VCaP (cell line): ENCODE results near the gene NDRG4.

Source experiments
- H3K27ac ChIP-seq: fragments of 450-650 bp; 2 replicates; pipeline ENCODE4 v1.5.1; 2017
- CTCF ChIP-seq: fragments of 450-650 bp; conservative IDR thresholded peaks from 2 replicates; pipeline ENCODE4 v1.5.1; 2017; ENCODE audit warnings: mild to moderate bottlenecking, moderate library complexity

The NDRG4 gene

GRCh38 chr16:58499615-58500351, at the start of gene NDRG4:
Gene NDRG4 (plus strand): TSS chr16:58500143. CDS start chr16:58500249, 106 bp downstream.
- TF ChIP-seq CTCF = no peak
- H3K27ac ChIP-seq = peak within 1 kb of the TSS; percentile 42; the same call in 1 of the 2 replicates

GRCh38 chr16:58450590-58450989, 49.4 kb upstream of the NDRG4 start:
- H3K27ac ChIP-seq = no peak overlapping the region
- no peak for TF ChIP-seq CTCF

GRCh38 chr16:58451265-58451689, 48.7 kb upstream of the NDRG4 start:
- TF ChIP-seq CTCF = no peak
- no peak overlapping the region for H3K27ac ChIP-seq

- no peak overlapping the region for H3K27ac ChIP-seq
- no peak for TF ChIP-seq CTCF
These were observed 48.0 kb upstream of the NDRG4 start for GRCh38 chr16:58451945-58452401.

GRCh38 chr16:58452640-58453039, 47.3 kb upstream of the NDRG4 start:
- no peak for TF ChIP-seq CTCF
- H3K27ac ChIP-seq = no peak overlapping the region

GRCh38 chr16:58454178-58454577, 45.8 kb upstream of the NDRG4 start:
- no peak overlapping the region for H3K27ac ChIP-seq
- TF ChIP-seq CTCF = no peak

- H3K27ac ChIP-seq = no peak overlapping the region
- no peak for TF ChIP-seq CTCF
These were observed 45.1 kb upstream of the NDRG4 start for GRCh38 chr16:58454856-58455255.
